Measurements from ENCODE around the gene NAP1L4. TPM values are rescaled to one million over a fixed set of nuclear protein-coding genes. Genes with fewer than 3 reads are reported as not detected.

The NAP1L4 gene
- total and polyA plus RNA-seq, 2 of the 4 experiments (the other 2 are of a cell fraction) = 71.5 to 80.7 TPM

DNA sequence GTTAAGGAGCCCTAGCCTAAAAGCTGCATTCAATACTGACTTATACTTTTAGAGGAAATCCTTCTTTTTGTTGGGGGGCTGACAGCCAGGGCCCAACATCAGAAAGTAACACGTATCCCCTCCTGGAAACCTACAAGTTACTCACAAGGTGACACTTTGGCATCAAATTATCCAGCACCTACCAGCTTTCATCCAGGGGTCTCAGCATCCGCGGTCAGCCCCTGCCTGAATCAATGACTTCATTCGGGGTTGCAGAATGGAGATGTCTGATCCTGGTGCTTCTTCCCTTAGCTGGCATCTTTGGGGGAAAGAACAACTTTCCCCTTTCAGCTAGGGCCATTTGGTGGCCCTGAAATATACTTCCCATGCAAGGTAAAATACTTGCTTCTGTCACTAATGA, 5.3 kb upstream of the NAP1L4 start:
- no peaks in the 10 kb centered on the region for H3K27me3 ChIP-seq (ENCODE audit: control insufficient read depth, insufficient read depth, low read length)
- no peak overlapping the region for H4K8ac ChIP-seq (ENCODE audit: low read depth in 2 of 2, low read length in 2 of 2)
- no TSS peak for BruUV-seq (replicated peaks)
- H2BK5ac ChIP-seq (ENCODE audit: low read depth, low read length, poor library complexity, severe bottlenecking) = no peak overlapping the region
- TF ChIP-seq CHD1 (IDR thresholded peaks at IDR 0.05; ENCODE audit: low read depth, low read length) (no peak), NFE2L2 (IDR thresholded peaks at IDR 0.05; ENCODE audit: low read depth, low read length) (no peak), RFX5 (IDR thresholded peaks at IDR 0.05; ENCODE audit: low read depth, low read length) (no peak), SMC3 (IDR thresholded peaks at IDR 0.05; ENCODE audit: low read depth, low read length) (no peak), RCOR1 (IDR thresholded peaks at IDR 0.05; ENCODE audit: insufficient replicate concordance, low read length) (no peak), CEBPB (IDR thresholded peaks at IDR 0.05; ENCODE audit: low read depth, low read length) (no peak)
- TF ChIP-seq, protein P1, sequence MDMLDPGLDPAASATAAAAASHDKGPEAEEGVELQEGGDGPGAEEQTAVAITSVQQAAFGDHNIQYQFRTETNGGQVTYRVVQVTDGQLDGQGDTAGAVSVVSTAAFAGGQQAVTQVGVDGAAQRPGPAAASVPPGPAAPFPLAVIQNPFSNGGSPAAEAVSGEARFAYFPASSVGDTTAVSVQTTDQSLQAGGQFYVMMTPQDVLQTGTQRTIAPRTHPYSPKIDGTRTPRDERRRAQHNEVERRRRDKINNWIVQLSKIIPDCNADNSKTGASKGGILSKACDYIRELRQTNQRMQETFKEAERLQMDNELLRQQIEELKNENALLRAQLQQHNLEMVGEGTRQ (IDR thresholded peaks at IDR 0.05; ENCODE audit: low read depth, low read length) = no peak
- no peak overlapping the region for H4K5ac ChIP-seq (ENCODE audit: low read depth, low read length)
- no peak overlapping the region for H3K56ac ChIP-seq (ENCODE audit: extremely low read depth, insufficient read depth, low read length)
- no peak overlapping the region for H3K23ac ChIP-seq (ENCODE audit: low read depth, low read length)
- H3K4me1 ChIP-seq (ENCODE audit: control insufficient read depth, insufficient read depth, low read length) = peaks cover 11% of the 10 kb centered on the region
- no peak overlapping the region for H2AFZ ChIP-seq (replicated peaks; ENCODE audit: low read length, poor library complexity)
- no peak overlapping the region for H3K4me3 ChIP-seq (ENCODE audit: insufficient read depth, low read depth, low read length)
- H4K20me1 ChIP-seq (ENCODE audit: insufficient read depth, low read length) = peaks cover 15% of the 10 kb centered on the region
- DNase-seq (no peak), ATAC-seq (ENCODE audit: low read depth) (no peak)
- no peak overlapping the region for H2AK5ac ChIP-seq (ENCODE audit: low read depth, low read length)
- H3K9me3 ChIP-seq (ENCODE audit: control insufficient read depth, insufficient read depth, low read length) = no peaks in the 10 kb centered on the region
- H3K36me3 ChIP-seq (ENCODE audit: control insufficient read depth, insufficient read depth, low read length) = peaks cover 32% of the 10 kb centered on the region
- H3K27ac ChIP-seq (ENCODE audit: insufficient read depth, low read length) = no peak overlapping the region
- no peak overlapping the region for H3K9ac ChIP-seq (ENCODE audit: low read depth, low read length)
- CTCF ChIA-PET = no interaction called here
- H3K14ac ChIP-seq (replicated peaks; ENCODE audit: low read depth, low read length) = no peak overlapping the region
- dilution Hi-C loops (cut with HindIII; ENCODE audit: low sequenced_read_pairs, unreplicated experiment) = no loop called here
- no peak overlapping the region for H4K91ac ChIP-seq (ENCODE audit: insufficient read depth, low read depth, low read length)
- no peak overlapping the region for H3K4ac ChIP-seq (ENCODE audit: low read depth, low read length)
- 100% methylated on average over 1 of the region's 4 CpGs; no CpG with 5 or more reads in 1 of the 2 experiments for WGBS, 2 experiments (ENCODE audit: extremely low coverage in 2 of 2, insufficient read length in 1 of 2)
- no peak overlapping the region for H2BK120ac ChIP-seq (ENCODE audit: low read depth, low read length)
- in situ Hi-C loops (cut with MboI; ENCODE audit: low sequenced_read_pairs) = no loop called here
- POLR2A ChIA-PET (ENCODE audit: unreplicated experiment) = no interaction called here
- no peak overlapping the region for H2BK15ac ChIP-seq (ENCODE audit: low read depth, low read length)
- no peak overlapping the region for H3K18ac ChIP-seq (ENCODE audit: low read depth, low read length)
- peaks cover 3 to 17% of the 10 kb centered on the region in 2 experiments; a peak in 2 of 4 replicates for H3K79me1 ChIP-seq (ENCODE audit: low read depth in 1 of 2, low read length in 2 of 2)
- intact Hi-C loops (cut with micrococcal nuclease) = no loop called here
- peaks cover 19% of the 10 kb centered on the region; the same call in 1 of the 2 replicates for H3K9me1 ChIP-seq (ENCODE audit: insufficient read depth, low read length)
- no peak overlapping the region for H2BK20ac ChIP-seq (ENCODE audit: low read depth, low read length)
- H2AK9ac ChIP-seq (replicated peaks; ENCODE audit: low read depth, low read length, poor library complexity) = no peak overlapping the region
- H3K4me2 ChIP-seq (ENCODE audit: low read depth, low read length) = no peak overlapping the region

All from IMR-90 (cell line).